ENCODE results near the gene DHRS7.
"Not testable (repeated sequence)": the region's sequence is repeated elsewhere in the genome, so short reads cannot be mapped to it uniquely, and the experiment has no call there.

The DHRS7 gene

DNA sequence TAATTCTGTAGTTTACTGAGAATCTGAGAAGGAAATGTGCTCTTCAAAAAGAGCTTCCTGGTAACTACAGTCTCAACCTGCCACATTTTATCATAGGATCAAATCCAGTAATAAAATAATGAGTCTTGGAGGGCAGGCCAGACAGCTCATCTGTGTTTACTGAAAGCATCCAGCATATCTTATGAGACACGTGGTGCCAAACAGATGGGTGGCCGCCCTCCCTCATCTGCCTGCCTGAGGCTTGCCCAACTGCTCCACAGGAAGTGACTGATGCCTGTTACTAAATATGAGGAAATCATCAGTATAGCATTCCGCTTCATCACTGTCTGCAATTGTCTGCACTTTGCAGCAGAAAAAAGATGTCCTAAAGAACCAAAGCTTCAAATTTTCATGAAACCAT is 13.5 kb downstream of the DHRS7 start:
- peak in 2 of 3 experiments; percentile 14 to 23 for DNase-seq (ENCODE audit: low read depth in 2 of 3, low spot score in 2 of 3)

DNA sequence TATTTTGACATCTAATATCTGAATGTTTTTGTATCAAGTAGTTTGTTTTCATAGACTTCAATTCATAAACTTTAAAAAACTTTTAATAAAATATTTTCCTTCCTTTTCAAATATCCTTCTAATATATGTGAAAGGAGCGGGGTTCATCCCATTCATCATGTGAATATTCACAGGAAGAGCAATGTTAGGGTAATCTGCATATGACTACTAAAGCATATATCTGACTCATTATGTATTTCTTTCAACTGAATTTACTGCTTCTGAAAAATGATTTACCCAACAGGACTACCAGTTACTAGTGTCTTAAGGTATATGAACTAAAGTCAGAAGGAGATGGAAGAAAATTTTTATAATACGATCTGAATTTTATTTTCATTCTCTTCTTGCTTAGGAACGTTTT is 30.5 kb downstream of the DHRS7 start:
- DNase-seq (ENCODE audit: low read depth in 2 of 3, low spot score in 2 of 3): no peak

DNA sequence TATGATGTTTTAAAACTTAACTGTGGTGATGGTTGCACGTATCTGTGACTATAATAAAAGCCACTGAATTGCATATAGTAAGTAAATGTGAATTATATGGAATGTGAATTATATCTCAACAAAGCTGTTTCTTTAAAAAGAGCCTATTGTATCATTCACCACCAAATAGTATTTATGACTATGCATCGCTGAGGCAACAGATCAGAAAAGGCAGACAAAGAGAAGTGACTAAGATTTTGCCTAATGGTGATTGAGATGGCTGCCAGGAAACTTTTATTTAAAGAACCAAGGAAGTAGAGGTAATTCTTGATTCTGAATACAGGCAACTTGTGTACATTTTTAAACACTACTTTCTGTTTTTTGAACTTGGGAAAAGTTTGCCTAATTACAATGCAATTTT is 31.7 kb downstream of the DHRS7 start:
- DNase-seq (ENCODE audit: low read depth in 2 of 3, low spot score in 2 of 3): no peak

DNA sequence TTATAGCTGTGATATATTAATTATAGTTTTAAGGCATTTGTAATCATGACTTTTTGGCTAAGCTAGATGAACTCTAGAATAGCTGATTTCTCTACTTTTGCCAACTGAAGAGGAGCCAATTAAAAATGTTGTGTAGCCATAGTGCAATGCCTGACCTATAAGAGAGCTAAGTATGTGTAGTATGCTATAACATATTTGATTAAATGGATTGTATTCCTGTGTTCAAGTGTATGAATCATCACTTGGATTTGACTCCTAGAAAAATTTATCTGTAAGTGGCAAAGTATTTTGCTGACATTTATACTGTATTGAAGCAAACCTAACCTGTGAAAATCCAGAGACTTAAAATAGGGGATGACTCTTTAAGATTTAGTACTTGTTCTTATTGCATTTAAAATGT is 39.3 kb downstream of the DHRS7 start:
- no peak for DNase-seq (ENCODE audit: low read depth in 2 of 3, low spot score in 2 of 3)

DNA sequence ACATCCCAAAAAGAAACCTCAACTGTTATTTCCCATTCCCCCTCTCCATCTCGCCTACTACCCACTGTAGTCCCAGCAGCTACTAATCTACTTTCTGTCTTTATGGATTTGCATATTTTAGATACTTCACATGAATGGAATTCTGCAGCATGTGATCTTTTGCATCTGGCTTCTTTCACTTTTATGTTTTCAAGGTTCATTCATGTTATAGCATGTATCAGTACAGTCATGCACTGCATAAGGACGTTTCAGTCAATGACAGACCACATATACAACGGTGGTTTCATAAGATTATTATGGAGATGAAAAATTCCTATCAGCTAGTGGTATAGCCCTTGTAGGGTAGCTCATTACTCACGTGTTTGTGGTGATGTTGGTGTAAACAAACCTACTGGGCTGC is 49.0 kb downstream of the DHRS7 start:
- no peak for DNase-seq (ENCODE audit: low read depth in 2 of 3, low spot score in 2 of 3)

DNA sequence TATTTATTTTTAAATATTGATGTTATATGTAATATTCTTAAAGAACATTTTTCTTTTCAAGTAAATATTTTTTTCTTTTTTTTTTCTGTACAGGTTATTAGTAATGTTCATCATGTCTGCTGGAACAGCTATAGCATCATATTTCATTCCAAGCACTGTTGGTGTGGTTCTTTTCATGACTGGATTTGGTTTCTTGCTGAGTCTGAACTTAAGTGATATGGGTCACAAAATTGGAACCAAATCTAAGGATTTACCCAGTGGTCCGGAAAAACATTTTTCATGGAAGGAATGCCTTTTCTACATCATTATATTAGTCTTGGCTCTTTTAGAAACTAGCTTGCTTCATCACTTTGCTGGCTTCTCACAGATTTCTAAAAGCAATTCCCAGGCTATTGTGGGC is 50.3 kb downstream of the DHRS7 start:
- DNase-seq (ENCODE audit: low read depth in 2 of 3, low spot score in 2 of 3): no peak

DNA sequence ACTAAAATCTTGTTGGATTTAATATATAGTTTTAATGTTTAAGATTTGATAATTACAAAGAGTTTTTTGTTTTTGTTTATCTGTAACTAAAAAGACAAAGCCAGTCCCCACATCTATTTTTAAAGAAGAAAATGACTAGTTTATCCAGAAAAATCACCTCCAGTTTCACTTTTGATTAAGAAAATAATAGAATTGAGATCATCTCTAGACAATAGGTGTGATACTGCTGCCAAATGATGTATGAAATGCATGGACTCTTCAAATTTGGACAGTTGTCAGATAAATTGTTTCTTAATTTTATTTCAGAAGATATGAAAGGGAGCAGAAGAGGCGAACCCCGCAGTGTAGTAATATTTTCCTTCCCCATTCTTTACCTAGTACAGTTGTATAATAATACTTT is 53.5 kb downstream of the DHRS7 start:
- no peak for DNase-seq (ENCODE audit: low read depth in 2 of 3, low spot score in 2 of 3)

DNA sequence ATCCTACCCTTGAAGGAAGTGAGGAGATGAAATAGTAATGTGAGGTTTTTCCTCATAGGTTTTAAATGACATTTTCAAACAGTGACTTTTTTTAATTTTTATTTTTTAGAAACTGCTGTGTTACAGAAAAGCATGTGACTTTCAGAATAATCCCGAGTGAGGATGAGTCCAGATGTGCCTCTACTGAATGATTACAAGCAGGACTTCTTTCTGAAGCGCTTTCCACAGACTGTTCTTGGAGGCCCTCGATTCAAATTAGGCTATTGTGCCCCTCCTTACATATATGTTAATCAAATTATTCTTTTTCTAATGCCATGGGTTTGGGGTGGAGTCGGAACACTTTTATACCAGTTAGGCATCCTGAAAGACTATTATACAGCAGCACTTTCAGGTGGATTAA is 57.7 kb downstream of the DHRS7 start:
- no peak for DNase-seq (ENCODE audit: low read depth in 2 of 3, low spot score in 2 of 3)

DNA sequence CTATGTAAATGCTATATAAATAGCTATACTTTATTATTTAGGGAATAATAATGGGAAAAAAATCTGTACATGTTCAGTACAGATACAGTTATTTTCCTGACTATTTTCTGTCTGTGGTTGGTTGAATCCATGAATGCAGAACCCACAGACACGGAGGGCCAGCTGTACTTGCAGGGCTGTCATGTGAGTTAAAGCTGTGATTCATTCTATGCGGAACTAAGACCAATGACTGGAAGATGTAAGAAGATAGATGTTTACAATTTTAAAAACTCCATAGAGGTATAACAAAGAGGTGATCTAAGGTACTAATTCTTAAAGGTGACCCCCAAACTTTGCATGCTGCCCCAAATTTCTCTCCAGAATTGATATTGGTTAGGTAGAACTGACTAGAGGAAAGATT is 58.9 kb downstream of the DHRS7 start:
- no peak for DNase-seq (ENCODE audit: low read depth in 2 of 3, low spot score in 2 of 3)

DNA sequence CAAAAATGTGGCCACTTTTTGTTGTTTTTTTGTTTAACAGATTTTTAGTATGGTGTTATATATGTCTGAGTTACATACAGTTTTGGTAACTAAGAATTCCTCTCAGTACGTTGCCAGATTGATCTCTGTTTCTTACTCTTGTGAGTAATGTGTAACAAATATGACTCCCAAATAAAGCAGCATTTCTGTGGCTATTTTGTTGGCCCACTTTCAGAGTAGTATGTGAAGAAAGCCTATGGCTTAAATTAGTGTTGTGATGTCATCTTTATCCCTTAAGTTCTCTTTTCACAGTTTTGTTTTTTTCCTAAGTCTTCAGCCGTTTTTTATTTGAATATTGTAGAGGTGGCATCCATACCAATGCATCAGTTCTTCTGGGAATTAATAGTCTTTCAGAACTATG is 62.8 kb downstream of the DHRS7 start:
- DNase-seq (ENCODE audit: low read depth in 2 of 3, low spot score in 2 of 3): no peak

DNA sequence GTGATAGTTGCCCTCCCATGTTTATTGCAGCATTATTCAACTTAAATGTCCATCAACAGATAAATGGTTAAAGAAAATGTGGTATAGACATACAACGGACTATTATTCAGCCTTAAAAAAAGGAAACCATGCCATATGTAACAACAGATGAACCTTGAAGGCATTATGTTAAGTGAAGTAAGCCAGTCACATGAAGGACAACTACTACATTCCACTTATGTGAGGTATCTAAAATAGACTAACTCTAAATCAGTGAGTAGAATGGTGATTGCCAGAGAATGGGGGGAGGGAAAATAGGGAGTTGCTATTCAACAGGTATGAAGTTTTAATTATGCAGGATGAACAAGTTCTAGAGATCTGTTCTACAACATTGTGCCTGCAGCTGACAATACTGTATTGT is 63.4 kb downstream of the DHRS7 start:
- DNase-seq (ENCODE audit: low read depth in 2 of 3, low spot score in 2 of 3): no peak

DNA sequence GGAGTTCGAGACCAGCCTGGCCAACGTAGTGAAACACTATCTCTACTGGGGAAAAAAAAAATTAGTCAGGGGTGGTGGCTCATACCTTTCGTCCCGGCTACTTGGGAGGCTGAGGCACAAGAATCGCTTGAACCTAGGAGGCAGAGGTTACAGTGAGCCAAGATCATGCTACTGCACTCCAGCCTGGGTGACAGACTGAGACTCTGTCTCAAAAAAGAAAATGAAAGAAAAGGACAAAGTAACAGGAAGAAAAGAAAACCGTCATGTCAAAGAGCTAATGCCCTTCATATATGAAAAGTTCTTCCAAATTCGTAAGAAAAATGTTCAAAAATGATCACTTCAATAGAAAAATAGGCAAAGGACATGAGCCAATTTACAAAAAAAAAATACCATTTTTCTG is 65.3 kb downstream of the DHRS7 start:
- DNase-seq (ENCODE audit: low read depth in 2 of 3, low spot score in 2 of 3): not testable (repeated sequence)

DNA sequence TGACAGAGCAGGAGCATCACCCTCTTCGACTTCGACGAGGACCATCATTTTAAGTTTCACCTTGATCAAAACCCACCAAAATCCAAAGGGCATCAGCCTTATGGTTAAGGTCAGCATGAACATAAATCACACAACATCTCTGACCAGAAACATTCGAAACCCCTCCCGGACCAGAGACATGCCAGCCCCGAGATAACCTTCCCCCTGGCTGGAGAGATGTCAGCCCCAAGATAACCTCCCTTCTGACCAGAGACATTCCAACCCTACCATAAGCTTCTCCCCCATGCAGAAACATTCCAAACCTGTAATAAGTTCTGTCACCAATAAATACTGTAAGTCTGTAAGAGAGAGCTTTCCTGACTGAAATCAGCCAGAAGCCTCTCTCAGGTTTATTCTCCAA is 67.2 kb downstream of the DHRS7 start:
- no peak for DNase-seq (ENCODE audit: low read depth in 2 of 3, low spot score in 2 of 3)

DNA sequence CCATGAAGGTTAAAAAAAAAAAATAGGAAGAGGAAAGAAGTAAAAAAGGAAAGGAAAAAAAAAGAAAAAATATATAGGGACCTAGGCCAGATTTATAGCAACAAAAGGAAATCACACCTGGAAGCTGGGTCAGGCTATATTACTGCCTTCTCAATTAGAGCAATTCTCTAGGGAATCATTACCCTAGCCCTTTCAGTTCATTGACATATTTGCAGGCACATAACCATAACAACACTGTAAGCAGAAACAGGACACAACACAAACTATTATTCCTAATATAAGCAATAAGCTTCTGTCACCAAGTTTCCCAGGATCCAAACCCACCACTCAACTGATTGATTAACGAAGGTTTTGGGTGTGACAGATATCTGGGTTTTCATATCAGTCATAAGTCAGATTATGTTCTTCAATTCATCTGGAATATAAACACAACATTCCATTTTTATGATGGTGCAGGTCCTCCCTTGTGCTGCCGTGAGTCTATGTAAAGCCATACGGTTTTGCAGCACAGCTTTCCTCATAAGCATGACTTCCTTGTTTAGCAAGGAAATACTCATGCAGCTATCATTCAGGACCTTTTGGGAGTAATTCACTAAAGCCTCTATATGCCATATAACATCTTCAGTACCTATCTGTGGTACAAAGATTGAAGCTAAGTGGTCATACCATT is 69.3 kb downstream of the DHRS7 start:
- no peak for DNase-seq (ENCODE audit: low read depth in 2 of 3, low spot score in 2 of 3)

DNA sequence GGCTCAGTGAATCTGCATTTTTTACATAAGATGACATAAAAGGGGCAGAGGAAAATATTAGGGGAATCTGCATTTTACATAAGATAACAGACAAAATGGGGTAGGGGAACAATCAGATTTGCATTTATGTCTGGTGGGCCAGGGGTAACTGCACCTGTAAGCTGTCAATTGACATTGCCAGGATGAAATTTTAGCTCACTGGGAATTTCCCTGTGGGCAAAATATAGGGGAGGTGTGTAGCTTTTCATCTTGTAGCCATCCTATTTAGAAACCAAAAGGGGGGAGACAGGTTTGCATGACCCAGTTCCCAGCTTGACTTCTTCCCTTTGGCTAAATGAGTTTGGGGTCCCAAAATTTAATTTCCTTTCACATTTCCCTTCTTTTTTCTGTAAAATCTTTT is 70.0 kb downstream of the DHRS7 start:
- no peak for DNase-seq (ENCODE audit: low read depth in 2 of 3, low spot score in 2 of 3)

DNA sequence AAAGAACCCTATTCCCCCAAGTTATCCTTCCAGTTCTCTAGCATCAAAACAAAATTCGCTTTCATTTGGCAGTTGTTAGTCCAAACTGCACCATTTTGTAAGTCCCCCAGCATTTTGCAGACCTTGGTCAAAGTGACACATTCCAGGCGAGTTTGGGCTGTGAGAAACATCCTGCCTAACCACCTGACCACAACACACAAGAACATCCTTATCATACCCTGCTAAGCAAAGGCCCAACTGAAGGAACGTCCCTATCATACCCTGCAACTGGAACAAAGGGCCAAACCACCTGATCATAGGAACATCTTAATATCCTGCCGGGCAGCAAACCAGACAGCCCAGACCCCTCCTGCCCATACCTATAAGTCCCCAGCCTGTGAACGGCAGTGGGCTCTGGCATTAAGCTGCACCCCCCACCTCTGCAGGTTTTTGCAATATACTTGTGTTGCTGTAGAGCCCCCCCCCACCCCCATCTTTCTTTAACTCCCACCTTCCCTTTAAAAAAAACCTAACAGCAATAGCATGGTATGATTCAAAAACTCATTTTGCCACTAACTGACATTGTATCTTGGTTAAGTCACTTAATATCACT is 70.8 kb downstream of the DHRS7 start:
- no peak for DNase-seq (ENCODE audit: low read depth in 2 of 3, low spot score in 2 of 3)

Measured in activated CD8-positive, alpha-beta memory T cell treated with anti-CD3 and anti-CD28 coated beads for 48 hours (primary cell).